Measurements from ENCODE around the gene HYLS1.

The HYLS1 gene

DNA sequence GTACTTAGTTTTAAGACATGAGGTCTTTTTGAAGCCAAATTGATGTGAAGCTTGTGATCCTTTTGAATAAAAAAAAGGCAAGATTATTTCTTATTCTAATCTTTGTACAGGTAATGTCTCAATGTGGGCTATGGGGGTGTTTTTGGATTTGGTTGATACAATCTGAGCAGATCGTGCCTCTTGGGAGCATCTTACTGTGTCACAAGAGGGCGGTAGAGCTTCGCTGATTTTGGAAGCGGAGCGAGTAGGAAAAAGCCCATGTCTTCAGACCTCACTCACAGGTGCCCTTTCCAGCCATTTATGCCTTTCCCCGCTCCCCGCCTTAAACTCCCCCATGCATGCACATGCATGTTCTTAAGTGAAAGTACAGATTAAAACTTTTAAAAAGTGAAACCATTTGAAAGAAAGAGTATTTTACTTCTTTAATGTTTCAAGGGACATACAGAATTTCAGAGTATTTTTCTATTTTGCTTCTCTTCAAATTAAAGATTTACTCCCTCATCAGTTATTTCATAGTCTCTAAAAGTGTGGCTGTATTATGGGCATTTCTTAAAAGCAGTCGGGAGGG lies 35.6 kb downstream of the HYLS1 start:
- Histone ChIP-seq H3K36me3 (ENCODE audit: control insufficient read depth, insufficient read depth, low read length) (no peaks in the 10 kb centered on the region), H3K27me3 (ENCODE audit: control insufficient read depth, insufficient read depth, low read length, poor library complexity, severe bottlenecking) (no peaks in the 10 kb centered on the region), H3K4me3 (ENCODE audit: insufficient read depth, low read depth, low read length) (no peak overlapping the region), H3K4me1 (ENCODE audit: control insufficient read depth, insufficient read depth, low read length) (peaks cover 13% of the 10 kb centered on the region), H3K9me3 (ENCODE audit: control insufficient read depth, low read length) (no peaks in the 10 kb centered on the region), H3K27ac (ENCODE audit: insufficient read depth, low read depth, low read length, poor library complexity, severe bottlenecking) (no peak overlapping the region)
- WGBS, 2 experiments: 5 to 14% methylated on average over 5 to 7 of the region's 8 CpGs

GRCh38 chr11:125923633-125924032 lies 36.2 kb downstream of the HYLS1 start:
- no peaks in the 10 kb centered on the region for H3K36me3 ChIP-seq (ENCODE audit: control insufficient read depth, insufficient read depth, low read length)
- no peak overlapping the region for H3K27ac ChIP-seq (ENCODE audit: insufficient read depth, low read depth, low read length, poor library complexity, severe bottlenecking)
- WGBS, 2 experiments: 89 to 95% methylated on average over 8 of the region's 8 CpGs
- peaks cover 13% of the 10 kb centered on the region for H3K4me1 ChIP-seq (ENCODE audit: control insufficient read depth, insufficient read depth, low read length)
- no peak overlapping the region for H3K4me3 ChIP-seq (ENCODE audit: insufficient read depth, low read depth, low read length)
- H3K9me3 ChIP-seq (ENCODE audit: control insufficient read depth, low read length): no peaks in the 10 kb centered on the region
- no peaks in the 10 kb centered on the region for H3K27me3 ChIP-seq (ENCODE audit: control insufficient read depth, insufficient read depth, low read length, poor library complexity, severe bottlenecking)

GRCh38 chr11:125924384-125925007 lies 37.0 kb downstream of the HYLS1 start:
- Histone ChIP-seq H3K27me3 (ENCODE audit: control insufficient read depth, insufficient read depth, low read length, poor library complexity, severe bottlenecking) (no peaks in the 10 kb centered on the region), H3K9me3 (ENCODE audit: control insufficient read depth, low read length) (no peaks in the 10 kb centered on the region), H3K27ac (ENCODE audit: insufficient read depth, low read depth, low read length, poor library complexity, severe bottlenecking) (no peak overlapping the region), H3K4me1 (ENCODE audit: control insufficient read depth, insufficient read depth, low read length) (peaks cover 13% of the 10 kb centered on the region), H3K36me3 (ENCODE audit: control insufficient read depth, insufficient read depth, low read length) (no peaks in the 10 kb centered on the region), H3K4me3 (ENCODE audit: insufficient read depth, low read depth, low read length) (no peak overlapping the region)
- WGBS, 2 experiments: 91 to 95% methylated on average over 9 of the region's 9 CpGs

DNA sequence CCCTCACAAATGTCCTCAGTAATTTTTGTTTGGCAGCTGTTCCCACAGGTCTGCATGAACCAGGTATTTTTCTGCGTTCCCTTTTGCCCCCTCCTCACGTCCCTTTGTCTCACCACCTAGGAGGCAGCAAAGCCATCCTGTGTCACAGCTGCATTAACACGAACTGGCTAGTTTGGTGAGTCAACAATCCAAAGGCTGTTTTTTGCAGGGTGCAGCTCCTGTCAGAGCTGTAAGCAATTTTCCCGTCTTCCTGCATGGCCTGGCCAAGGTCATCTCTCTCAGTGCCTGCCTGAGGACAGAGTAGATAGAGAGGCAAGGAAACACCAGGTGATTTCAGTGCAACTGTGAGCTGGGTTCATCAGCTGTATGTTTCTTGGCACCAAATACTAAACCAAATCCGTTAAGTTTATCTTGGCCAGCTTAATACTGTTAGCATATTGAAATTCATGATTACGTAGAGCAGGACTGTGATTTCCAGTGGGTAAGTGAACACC lies 37.8 kb downstream of the HYLS1 start:
- Histone ChIP-seq H3K9me3 (ENCODE audit: control insufficient read depth, low read length) (no peaks in the 10 kb centered on the region), H3K4me3 (ENCODE audit: insufficient read depth, low read depth, low read length) (no peak overlapping the region), H3K27ac (ENCODE audit: insufficient read depth, low read depth, low read length, poor library complexity, severe bottlenecking) (no peak overlapping the region), H3K4me1 (ENCODE audit: control insufficient read depth, insufficient read depth, low read length) (peaks cover 13% of the 10 kb centered on the region), H3K27me3 (ENCODE audit: control insufficient read depth, insufficient read depth, low read length, poor library complexity, severe bottlenecking) (no peaks in the 10 kb centered on the region), H3K36me3 (ENCODE audit: control insufficient read depth, insufficient read depth, low read length) (no peaks in the 10 kb centered on the region)
- WGBS, 2 experiments: 75 to 76% methylated on average over 6 of the region's 6 CpGs

DNA sequence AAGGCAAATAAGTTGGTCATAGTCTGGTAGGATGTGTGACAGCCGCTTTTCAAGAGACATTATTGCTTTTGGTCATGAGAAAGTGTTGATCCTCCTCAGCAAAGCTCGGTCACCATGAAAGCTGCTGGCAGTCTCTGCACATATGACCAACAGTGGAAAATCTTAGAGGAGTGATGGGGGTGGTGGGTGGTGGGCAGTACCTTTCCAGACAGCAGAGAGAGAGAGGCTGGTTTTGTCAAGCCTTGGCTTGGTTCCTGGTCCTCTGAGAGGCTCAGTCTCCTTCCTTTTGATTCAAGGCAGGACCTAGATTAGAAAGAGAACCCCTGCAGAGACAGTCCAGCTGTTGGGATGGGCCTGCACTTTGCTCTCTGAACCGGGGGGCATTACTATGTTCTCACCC lies 38.3 kb downstream of the HYLS1 start:
- 87 to 91% methylated on average over 3 of the region's 3 CpGs for WGBS, 2 experiments
- H3K36me3 ChIP-seq (ENCODE audit: control insufficient read depth, insufficient read depth, low read length): no peaks in the 10 kb centered on the region
- no peak overlapping the region for H3K27ac ChIP-seq (ENCODE audit: insufficient read depth, low read depth, low read length, poor library complexity, severe bottlenecking)
- no peaks in the 10 kb centered on the region for H3K9me3 ChIP-seq (ENCODE audit: control insufficient read depth, low read length)
- peaks cover 13% of the 10 kb centered on the region for H3K4me1 ChIP-seq (ENCODE audit: control insufficient read depth, insufficient read depth, low read length)
- no peak overlapping the region for H3K4me3 ChIP-seq (ENCODE audit: insufficient read depth, low read depth, low read length)
- H3K27me3 ChIP-seq (ENCODE audit: control insufficient read depth, insufficient read depth, low read length, poor library complexity, severe bottlenecking): no peaks in the 10 kb centered on the region

DNA sequence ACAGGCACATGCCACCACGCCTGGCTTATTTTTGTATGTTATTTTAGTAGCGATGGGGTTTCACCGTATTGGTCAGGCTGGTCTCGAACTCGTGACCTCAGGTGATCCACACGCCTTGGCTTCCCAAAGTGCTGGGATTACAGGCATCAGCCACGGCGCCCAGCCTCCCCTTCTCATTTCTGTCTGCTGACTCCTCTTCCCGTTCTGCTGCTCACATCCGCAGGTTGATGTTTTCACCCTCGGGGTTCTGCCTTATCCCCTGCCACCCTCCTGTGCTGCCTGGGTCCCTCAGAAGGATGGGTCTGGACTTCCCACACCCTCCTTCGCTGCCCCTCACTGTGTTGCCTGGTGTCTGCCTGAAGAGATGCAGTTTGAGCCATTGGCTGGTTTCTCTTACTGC lies 39.2 kb downstream of the HYLS1 start:
- no peak overlapping the region for H3K4me3 ChIP-seq (ENCODE audit: insufficient read depth, low read depth, low read length)
- no peaks in the 10 kb centered on the region for H3K9me3 ChIP-seq (ENCODE audit: control insufficient read depth, low read length)
- H3K27ac ChIP-seq (ENCODE audit: insufficient read depth, low read depth, low read length, poor library complexity, severe bottlenecking): no peak overlapping the region
- peaks cover 13% of the 10 kb centered on the region for H3K4me1 ChIP-seq (ENCODE audit: control insufficient read depth, insufficient read depth, low read length)
- WGBS, 2 experiments: 93 to 94% methylated on average over 12 of the region's 12 CpGs
- H3K36me3 ChIP-seq (ENCODE audit: control insufficient read depth, insufficient read depth, low read length): no peaks in the 10 kb centered on the region
- H3K27me3 ChIP-seq (ENCODE audit: control insufficient read depth, insufficient read depth, low read length, poor library complexity, severe bottlenecking): no peaks in the 10 kb centered on the region

GRCh38 chr11:125929445-125930075 lies 42.1 kb downstream of the HYLS1 start:
- no peak overlapping the region for H3K4me3 ChIP-seq (ENCODE audit: insufficient read depth, low read depth, low read length)
- no peaks in the 10 kb centered on the region for H3K27me3 ChIP-seq (ENCODE audit: control insufficient read depth, insufficient read depth, low read length, poor library complexity, severe bottlenecking)
- H3K9me3 ChIP-seq (ENCODE audit: control insufficient read depth, low read length): no peaks in the 10 kb centered on the region
- no peak overlapping the region for H3K27ac ChIP-seq (ENCODE audit: insufficient read depth, low read depth, low read length, poor library complexity, severe bottlenecking)
- WGBS, 2 experiments: 94 to 95% methylated on average over 9 of the region's 9 CpGs
- H3K4me1 ChIP-seq (ENCODE audit: control insufficient read depth, insufficient read depth, low read length): peaks cover 13% of the 10 kb centered on the region
- H3K36me3 ChIP-seq (ENCODE audit: control insufficient read depth, insufficient read depth, low read length): no peaks in the 10 kb centered on the region

GRCh38 chr11:125930076-125930450 lies 42.6 kb downstream of the HYLS1 start:
- Histone ChIP-seq H3K9me3 (ENCODE audit: control insufficient read depth, low read length) (no peaks in the 10 kb centered on the region), H3K4me3 (ENCODE audit: insufficient read depth, low read depth, low read length) (no peak overlapping the region), H3K27ac (ENCODE audit: insufficient read depth, low read depth, low read length, poor library complexity, severe bottlenecking) (no peak overlapping the region), H3K27me3 (ENCODE audit: control insufficient read depth, insufficient read depth, low read length, poor library complexity, severe bottlenecking) (no peaks in the 10 kb centered on the region), H3K36me3 (ENCODE audit: control insufficient read depth, insufficient read depth, low read length) (no peaks in the 10 kb centered on the region), H3K4me1 (ENCODE audit: control insufficient read depth, insufficient read depth, low read length) (peaks cover 11% of the 10 kb centered on the region)
- WGBS, 2 experiments: 90 to 92% methylated on average over 10 to 11 of the region's 11 CpGs

GRCh38 chr11:125931116-125931515 lies 43.6 kb downstream of the HYLS1 start:
- WGBS, 2 experiments: 69 to 75% methylated on average over 3 of the region's 3 CpGs
- no peaks in the 10 kb centered on the region for H3K9me3 ChIP-seq (ENCODE audit: control insufficient read depth, low read length)
- no peaks in the 10 kb centered on the region for H3K36me3 ChIP-seq (ENCODE audit: control insufficient read depth, insufficient read depth, low read length)
- no peak overlapping the region for H3K27ac ChIP-seq (ENCODE audit: insufficient read depth, low read depth, low read length, poor library complexity, severe bottlenecking)
- no peaks in the 10 kb centered on the region for H3K27me3 ChIP-seq (ENCODE audit: control insufficient read depth, insufficient read depth, low read length, poor library complexity, severe bottlenecking)
- peaks cover under 1% of the 10 kb centered on the region for H3K4me1 ChIP-seq (ENCODE audit: control insufficient read depth, insufficient read depth, low read length)
- H3K4me3 ChIP-seq (ENCODE audit: insufficient read depth, low read depth, low read length): no peak overlapping the region

DNA sequence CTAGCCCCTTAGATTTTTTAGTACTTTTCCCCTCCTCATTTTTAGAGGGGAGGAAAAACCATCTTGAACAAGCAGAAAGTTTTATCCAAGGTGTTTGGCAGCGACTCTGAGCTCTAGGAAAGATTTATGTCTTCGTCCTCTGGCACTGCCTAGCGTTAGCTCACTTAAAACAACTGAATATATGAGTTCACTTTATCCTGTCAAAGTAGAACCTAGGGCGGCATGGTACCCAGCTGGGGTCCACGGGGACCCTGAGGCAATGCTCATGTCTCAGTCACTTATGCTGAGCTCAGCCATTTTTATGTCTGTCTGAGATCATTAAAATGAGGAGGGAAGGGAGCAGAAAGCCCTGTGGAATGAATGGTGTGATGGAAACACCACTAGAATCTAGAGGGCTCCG lies 44.2 kb downstream of the HYLS1 start:
- Histone ChIP-seq H3K4me1 (ENCODE audit: control insufficient read depth, insufficient read depth, low read length) (no peaks in the 10 kb centered on the region), H3K4me3 (ENCODE audit: insufficient read depth, low read depth, low read length) (no peak overlapping the region), H3K9me3 (ENCODE audit: control insufficient read depth, low read length) (no peaks in the 10 kb centered on the region), H3K27ac (ENCODE audit: insufficient read depth, low read depth, low read length, poor library complexity, severe bottlenecking) (no peak overlapping the region), H3K27me3 (ENCODE audit: control insufficient read depth, insufficient read depth, low read length, poor library complexity, severe bottlenecking) (no peaks in the 10 kb centered on the region), H3K36me3 (ENCODE audit: control insufficient read depth, insufficient read depth, low read length) (no peaks in the 10 kb centered on the region)
- 89 to 92% methylated on average over 6 of the region's 6 CpGs for WGBS, 2 experiments

Measured in ectodermal cell (in vitro differentiated cells).